Coronary artery (tissue), 2 donors: ENCODE measurements around the gene PEX19.

Source experiments
- DNase-seq: peaks from one replicate; pipeline ENCODE4 v3.0.0-alpha.2; 2017; ENCODE audit warnings: low spot score
- H3K27ac ChIP-seq, 2 donors: fragments of 200-600 bp; sonication (generic); one replicate each; pipeline ENCODE4 v1.5.1; 2016 to 2019
- H3K4me3 ChIP-seq: fragments of 200-600 bp; sonication (generic); 2 replicates; pipeline ENCODE4 v1.5.1; 2016; ENCODE audit warnings: mild to moderate bottlenecking, moderate library complexity
- CTCF ChIP-seq: fragments of 200-600 bp; sonication (generic); IDR thresholded peaks from one replicate; pipeline ENCODE4 v1.5.1; 2019; ENCODE audit warnings: antibody characterized with exemption

Gene PEX19

DNA sequence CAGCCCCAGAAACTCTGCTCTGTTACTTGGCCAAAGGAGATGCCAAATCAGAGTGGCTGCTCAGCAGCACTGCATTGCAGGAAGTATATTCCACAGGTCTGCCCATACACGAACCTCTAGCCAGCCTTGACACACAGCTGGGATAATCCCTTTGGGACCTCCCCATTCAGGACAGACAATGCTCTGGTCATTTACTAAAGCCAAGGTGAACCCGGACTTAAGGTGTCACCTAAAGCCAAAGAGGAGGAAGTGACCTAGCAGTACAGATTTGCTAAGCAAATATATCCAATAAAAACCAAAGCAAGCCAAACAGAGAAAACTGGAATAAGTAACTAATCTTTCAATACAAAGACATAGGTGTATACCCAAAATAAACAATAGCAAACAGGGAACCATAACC, 30.4 kb upstream of the PEX19 start:
- Histone ChIP-seq H3K4me3 (no peak overlapping the region), H3K27ac (no peak overlapping the region)
- no peak for TF ChIP-seq CTCF
- no peak for DNase-seq

- H3K4me3 ChIP-seq = no peak overlapping the region
- H3K27ac ChIP-seq = no peak overlapping the region
- no peak for DNase-seq
Measured at GRCh38 chr1:160309571-160309970, 24.6 kb upstream of the PEX19 start.

DNA sequence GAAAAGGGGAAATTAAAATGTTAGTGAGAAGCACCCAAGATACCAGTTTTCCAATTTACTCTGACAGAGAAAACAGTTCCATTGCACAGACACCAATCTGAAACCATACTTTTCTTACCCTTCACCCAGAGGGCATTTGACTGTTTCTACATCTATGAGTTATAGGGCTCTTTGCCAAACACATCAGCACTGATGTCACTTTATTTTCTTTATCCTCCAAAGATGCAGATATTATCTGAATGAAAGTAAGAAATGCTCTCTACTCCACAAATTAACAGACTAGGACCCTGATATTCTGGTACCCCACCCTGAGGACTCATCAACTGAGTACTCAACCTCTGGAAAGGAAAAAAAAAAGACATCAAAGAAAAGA, 24.2 kb upstream of the PEX19 start:
- DNase-seq = no peak
- Histone ChIP-seq H3K4me3 (no peak overlapping the region), H3K27ac (no peak overlapping the region)
- TF ChIP-seq CTCF = no peak

More at GRCh38 chr1:160309571-160309970, 24.6 kb upstream of the PEX19 start:
- TF ChIP-seq CTCF = no peak

DNA sequence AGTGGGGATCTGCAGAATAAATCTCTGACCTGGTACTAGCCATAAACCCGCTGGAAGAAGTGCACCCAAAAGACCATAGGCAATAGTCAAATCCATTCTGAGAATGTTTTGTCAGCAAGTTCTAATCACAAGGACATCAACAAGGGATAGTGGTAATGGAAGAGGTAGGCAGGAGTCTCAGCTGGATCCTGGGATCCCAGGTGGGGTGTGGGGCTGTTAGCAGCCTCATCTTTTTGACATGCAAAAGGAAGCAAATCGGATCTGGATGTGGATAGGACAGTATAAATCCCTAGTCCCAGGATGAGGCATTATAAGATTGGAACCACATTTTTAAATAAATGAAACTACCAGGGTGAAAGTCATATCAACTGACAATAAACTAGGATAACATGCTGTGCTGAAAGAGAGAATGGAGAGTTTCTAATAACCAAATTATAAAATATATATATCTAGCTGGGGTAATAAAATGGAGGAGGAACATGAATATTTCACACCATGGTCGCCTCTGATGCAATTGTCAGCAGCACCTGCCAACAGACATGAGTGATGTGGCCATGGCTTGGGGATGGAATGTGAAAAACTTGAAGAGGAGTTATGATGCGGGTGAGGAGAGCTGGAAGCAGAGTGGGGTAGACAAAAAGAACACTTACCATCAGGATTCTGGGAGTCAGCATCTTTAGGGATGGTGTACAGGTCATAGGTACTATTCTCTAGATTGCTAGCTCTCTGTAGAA, 23.7 kb upstream of the PEX19 start:
- no peak overlapping the region for H3K27ac ChIP-seq

GRCh38 chr1:160307118-160307791, 22.3 kb upstream of the PEX19 start:
- H3K4me3 ChIP-seq = no peak overlapping the region
- no peak for DNase-seq
- no peak for TF ChIP-seq CTCF
- no peak overlapping the region for H3K27ac ChIP-seq

More for the DNA sequence above, 23.7 kb upstream of the PEX19 start:
- DNase-seq = no peak
- TF ChIP-seq CTCF = no peak
- H3K4me3 ChIP-seq = no peak overlapping the region

DNA sequence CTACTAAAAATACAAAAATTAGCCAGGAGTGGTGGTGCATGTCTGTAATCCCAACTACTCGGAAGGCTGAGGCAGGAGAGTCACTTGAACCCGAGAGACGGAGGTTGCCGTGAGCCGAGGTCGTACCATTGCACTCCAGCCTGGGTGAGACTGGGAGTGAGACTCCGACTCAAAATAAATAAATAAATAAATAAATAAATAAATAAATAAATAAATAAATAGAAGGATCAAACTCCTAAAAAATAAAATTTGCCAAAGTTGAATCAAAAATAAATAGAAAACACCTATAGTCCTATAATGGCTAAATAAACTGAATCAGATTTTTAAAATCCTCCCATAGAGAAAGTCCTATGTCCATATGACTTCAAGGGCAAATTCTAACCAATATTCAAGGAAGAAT, 15.2 kb upstream of the PEX19 start:
- no peak overlapping the region for H3K27ac ChIP-seq
- no peak for DNase-seq
- TF ChIP-seq CTCF = no peak
- H3K4me3 ChIP-seq = no peak overlapping the region

DNA sequence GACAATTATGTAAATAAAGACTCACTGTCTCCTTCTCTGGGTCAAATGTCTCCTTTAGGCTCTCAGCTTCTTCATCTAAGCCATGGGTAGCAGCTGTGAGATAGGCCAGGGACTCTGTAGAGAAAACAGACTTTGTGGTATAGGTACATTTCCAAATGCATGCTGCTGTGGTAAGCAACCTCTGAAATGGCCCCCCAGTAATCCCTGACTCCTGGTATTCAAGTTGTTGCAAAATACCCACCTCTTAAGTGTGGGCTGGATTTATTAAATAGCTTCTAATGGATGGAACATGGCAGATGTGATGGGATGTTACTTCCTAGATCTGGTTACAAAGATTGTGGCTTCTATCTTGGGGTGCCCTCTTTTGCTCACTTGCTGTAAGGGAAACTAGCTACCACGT, 11.1 kb upstream of the PEX19 start:
- DNase-seq = no peak
- no peak overlapping the region for H3K4me3 ChIP-seq
- TF ChIP-seq CTCF = no peak
- no peak overlapping the region for H3K27ac ChIP-seq
